ENCODE data around the gene LPAR1. TPM values are rescaled to one million over a fixed set of nuclear protein-coding genes. Genes with fewer than 3 reads are reported as not detected.

Gene LPAR1
- total RNA-seq, 1 donor from 2014 or later: 0.56 TPM

DNA sequence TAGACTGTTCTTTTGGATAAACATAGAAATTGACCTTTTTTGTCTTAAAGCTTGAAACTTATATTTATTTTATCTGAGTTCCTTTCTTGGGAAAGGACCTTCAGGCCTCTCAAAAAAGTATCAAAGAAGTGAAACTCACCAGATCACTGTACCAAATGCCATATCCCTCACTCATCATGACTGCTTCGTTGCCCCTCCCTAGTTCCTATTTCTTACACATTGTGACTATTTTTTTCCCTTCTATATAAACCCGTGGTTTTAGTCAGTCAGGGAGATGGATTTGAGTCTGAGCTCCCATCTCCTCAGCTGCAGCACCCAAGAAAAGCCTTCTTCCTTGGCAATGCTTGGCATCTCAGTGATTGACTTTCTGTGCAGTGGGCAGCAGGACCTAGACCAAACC lies 129.4 kb downstream of the LPAR1 start:
- Mint-ChIP-seq H3K27ac (ENCODE audit: unreplicated experiment) (no peak overlapping the region), H3K4me1 (ENCODE audit: low read depth, unreplicated experiment) (no peaks in the 10 kb centered on the region), H3K36me3 (ENCODE audit: unreplicated experiment) (peaks cover 13% of the 10 kb centered on the region), H3K4me3 (ENCODE audit: unreplicated experiment) (no peak overlapping the region), H3K9me3 (ENCODE audit: unreplicated experiment) (no peaks in the 10 kb centered on the region), H3K27me3 (ENCODE audit: unreplicated experiment) (no peaks in the 10 kb centered on the region)
- DNase-seq: no peak
- TF ChIP-seq CTCF (IDR thresholded peaks at IDR 0.05; ENCODE audit: partially characterized antibody, unreplicated experiment): no peak

DNA sequence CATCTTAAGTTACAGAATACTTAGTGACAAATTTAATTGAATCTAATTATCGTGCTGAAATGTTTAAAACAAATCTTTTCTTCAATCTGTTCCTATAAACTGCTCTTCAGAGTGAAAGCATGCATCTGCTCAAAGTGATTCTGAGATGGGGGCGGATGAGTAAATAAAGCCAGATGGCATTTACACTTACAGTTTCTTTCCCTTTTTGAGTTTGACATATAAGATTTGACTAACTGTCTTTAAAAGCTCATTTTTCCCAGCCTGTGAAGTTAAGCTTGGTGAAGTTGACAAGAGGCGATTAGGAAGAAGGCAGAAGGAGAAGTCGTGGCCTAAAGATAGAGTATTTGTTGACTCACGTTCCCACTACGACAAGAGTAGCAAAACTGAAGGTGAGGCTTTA lies 137.4 kb downstream of the LPAR1 start:
- no peak overlapping the region for H3K4me3 Mint-ChIP-seq (ENCODE audit: unreplicated experiment)
- H3K27ac Mint-ChIP-seq (ENCODE audit: unreplicated experiment): no peak overlapping the region
- H3K36me3 Mint-ChIP-seq (ENCODE audit: unreplicated experiment): peaks cover 9% of the 10 kb centered on the region
- no peak for DNase-seq
- H3K27me3 Mint-ChIP-seq (ENCODE audit: unreplicated experiment): no peaks in the 10 kb centered on the region
- peaks cover 2% of the 10 kb centered on the region for H3K9me3 Mint-ChIP-seq (ENCODE audit: unreplicated experiment)
- no peaks in the 10 kb centered on the region for H3K4me1 Mint-ChIP-seq (ENCODE audit: low read depth, unreplicated experiment)
- no peak for TF ChIP-seq CTCF (IDR thresholded peaks at IDR 0.05; ENCODE audit: partially characterized antibody, unreplicated experiment)

DNA sequence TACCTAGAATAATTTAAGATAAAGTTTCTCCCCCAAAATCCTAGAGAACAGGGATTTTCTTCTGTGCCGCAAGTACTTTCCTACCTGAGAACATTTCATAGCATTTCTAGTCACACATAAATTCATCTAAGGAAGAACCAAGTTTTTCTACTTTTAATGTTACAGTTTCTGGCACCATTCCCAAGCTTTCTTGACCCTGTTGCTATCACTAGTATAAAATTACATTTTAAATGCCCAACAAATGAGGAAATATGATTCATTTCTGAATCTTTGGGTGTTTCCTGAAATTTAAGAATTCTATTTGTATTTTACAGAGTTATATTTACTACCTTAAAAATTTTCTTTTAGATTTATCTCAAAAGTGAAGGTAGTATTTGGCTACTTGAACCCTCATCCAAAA lies 137.8 kb downstream of the LPAR1 start:
- TF ChIP-seq CTCF (IDR thresholded peaks at IDR 0.05; ENCODE audit: partially characterized antibody, unreplicated experiment): no peak
- DNase-seq: no peak
- H3K9me3 Mint-ChIP-seq (ENCODE audit: unreplicated experiment): peaks cover 2% of the 10 kb centered on the region
- H3K4me1 Mint-ChIP-seq (ENCODE audit: low read depth, unreplicated experiment): no peaks in the 10 kb centered on the region
- no peaks in the 10 kb centered on the region for H3K27me3 Mint-ChIP-seq (ENCODE audit: unreplicated experiment)
- no peak overlapping the region for H3K4me3 Mint-ChIP-seq (ENCODE audit: unreplicated experiment)
- no peak overlapping the region for H3K27ac Mint-ChIP-seq (ENCODE audit: unreplicated experiment)
- peaks cover 9% of the 10 kb centered on the region for H3K36me3 Mint-ChIP-seq (ENCODE audit: unreplicated experiment)

DNA sequence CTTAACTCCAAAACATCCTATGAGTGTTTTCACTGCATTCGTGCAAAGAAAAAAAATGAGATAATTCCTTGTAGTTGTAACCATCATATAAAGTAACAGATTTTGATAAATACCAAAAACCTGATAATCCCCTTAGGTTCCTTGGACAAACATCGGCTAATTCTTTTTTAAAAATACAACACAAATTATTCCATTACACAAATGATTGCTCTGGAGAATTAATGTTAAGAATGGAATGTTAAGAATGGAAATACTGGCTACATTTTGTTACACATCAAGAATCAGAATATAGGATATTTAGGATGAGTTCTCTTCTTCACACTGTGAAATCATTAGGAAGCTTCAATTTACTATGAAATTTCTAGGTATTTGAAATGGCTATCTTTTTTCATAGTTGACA lies 139.4 kb downstream of the LPAR1 start:
- Mint-ChIP-seq H3K4me3 (ENCODE audit: unreplicated experiment) (no peak overlapping the region), H3K27ac (ENCODE audit: unreplicated experiment) (no peak overlapping the region), H3K36me3 (ENCODE audit: unreplicated experiment) (peaks cover 9% of the 10 kb centered on the region), H3K27me3 (ENCODE audit: unreplicated experiment) (no peaks in the 10 kb centered on the region), H3K4me1 (ENCODE audit: low read depth, unreplicated experiment) (no peaks in the 10 kb centered on the region), H3K9me3 (ENCODE audit: unreplicated experiment) (peaks cover 2% of the 10 kb centered on the region)
- no peak for DNase-seq
- no peak for TF ChIP-seq CTCF (IDR thresholded peaks at IDR 0.05; ENCODE audit: partially characterized antibody, unreplicated experiment)

GRCh38 chr9:110898358-110898757 lies 139.9 kb downstream of the LPAR1 start:
- no peaks in the 10 kb centered on the region for H3K4me1 Mint-ChIP-seq (ENCODE audit: low read depth, unreplicated experiment)
- no peak for DNase-seq
- H3K27ac Mint-ChIP-seq (ENCODE audit: unreplicated experiment): no peak overlapping the region
- no peak for TF ChIP-seq CTCF (IDR thresholded peaks at IDR 0.05; ENCODE audit: partially characterized antibody, unreplicated experiment)
- H3K27me3 Mint-ChIP-seq (ENCODE audit: unreplicated experiment): no peaks in the 10 kb centered on the region
- peaks cover 2% of the 10 kb centered on the region for H3K9me3 Mint-ChIP-seq (ENCODE audit: unreplicated experiment)
- peaks cover 9% of the 10 kb centered on the region for H3K36me3 Mint-ChIP-seq (ENCODE audit: unreplicated experiment)
- H3K4me3 Mint-ChIP-seq (ENCODE audit: unreplicated experiment): no peak overlapping the region
